ENCODE results near the gene HTT-AS.

GRCh38 chr4:3073158-3074077, 920 bp downstream of the HTT-AS start:
- TF ChIP-seq CTCF (IDR thresholded peaks at IDR 0.05) (no peak), POLR2A (IDR thresholded peaks at IDR 0.05) (no peak)
